Measurements from ENCODE around the gene COL20A1.

- TF ChIP-seq CTCF (IDR thresholded peaks at IDR 0.05) (no peak), POLR2A (IDR thresholded peaks at IDR 0.05) (no peak)
Observed at GRCh38 chr20:63365601-63366389, 72.8 kb downstream of the COL20A1 start.

Measured in right lobe of liver (tissue), 4 donors.